ENCODE measurements around the gene NXPH2.

NXPH2 gene

DNA sequence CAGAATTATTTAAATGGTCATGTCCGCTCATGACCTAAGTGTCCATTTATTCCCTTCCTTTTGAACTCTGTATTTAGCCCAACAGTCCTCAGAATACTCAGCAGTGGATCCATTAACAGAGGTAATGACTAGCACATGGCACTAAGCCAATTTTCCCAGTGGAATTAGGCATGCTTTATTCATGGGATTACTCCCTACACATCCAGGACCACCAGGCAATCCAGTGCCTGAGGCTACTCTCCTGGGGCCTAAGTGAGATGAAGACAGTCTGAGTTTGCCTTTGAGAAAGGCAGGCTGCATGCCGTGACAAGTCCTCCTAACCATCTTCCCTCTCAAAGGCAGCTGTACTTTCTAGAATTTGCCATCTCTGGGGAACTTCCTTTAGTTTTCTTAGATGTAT, 150.0 kb downstream of the NXPH2 start:
- no peak for DNase-seq

DNA sequence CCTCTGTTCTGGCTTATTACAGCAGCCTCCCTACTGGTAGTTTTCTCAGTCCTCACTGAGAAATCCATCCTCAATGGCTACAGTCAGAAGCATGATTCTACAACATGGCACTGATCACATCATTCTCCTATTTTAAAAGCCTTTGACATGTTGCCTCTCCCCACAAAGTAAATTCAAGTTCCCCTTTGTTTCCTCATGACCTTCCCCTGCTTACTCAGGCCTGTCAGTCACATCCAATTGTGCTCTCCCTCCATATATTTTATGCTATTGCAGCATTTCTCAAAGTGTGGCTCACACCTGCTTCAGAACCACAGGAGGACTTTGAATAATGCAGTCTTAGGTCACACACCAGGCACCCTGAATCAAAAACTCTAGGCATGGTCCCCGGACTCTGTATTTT, 154.0 kb downstream of the NXPH2 start:
- DNase-seq: no peak

DNA sequence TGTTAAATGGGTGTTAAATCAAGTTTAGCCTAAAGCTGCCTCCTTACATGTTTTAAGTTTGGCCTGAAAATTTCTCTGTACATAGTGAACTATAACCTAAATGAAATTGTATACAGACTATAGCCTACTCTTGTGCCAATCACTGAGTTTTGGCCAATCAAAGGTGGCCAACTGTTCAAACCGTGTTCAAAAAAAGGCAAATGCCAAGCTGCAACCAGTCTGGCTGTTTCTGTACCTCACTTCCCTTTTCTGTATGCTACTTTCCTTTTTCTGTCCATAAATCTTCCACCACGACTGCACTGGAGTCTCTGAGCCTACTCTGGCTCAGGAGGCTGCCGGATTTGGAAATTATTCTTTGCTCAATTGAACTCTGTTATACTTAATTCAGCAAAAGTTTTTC, 157.6 kb downstream of the NXPH2 start:
- DNase-seq: no peak

DNA sequence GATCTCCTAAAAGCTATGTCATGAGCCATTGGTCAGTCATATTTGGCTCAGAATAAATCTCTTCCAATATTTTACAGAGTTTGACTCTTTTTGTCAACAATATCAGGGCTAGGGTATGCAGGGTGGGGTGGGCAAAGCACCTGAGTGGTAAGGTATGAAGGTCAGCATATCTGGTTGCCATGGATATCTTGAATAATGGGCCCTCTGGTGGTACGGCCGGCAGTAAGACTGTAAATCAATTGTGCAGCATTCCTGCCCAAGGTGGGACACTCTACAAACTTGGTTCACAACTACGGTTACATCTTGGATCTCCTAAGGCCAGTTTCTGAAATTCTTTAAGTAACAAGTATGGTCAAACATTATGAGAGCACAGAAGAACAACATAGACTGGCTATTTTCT, 159.1 kb downstream of the NXPH2 start:
- no peak for DNase-seq

DNA sequence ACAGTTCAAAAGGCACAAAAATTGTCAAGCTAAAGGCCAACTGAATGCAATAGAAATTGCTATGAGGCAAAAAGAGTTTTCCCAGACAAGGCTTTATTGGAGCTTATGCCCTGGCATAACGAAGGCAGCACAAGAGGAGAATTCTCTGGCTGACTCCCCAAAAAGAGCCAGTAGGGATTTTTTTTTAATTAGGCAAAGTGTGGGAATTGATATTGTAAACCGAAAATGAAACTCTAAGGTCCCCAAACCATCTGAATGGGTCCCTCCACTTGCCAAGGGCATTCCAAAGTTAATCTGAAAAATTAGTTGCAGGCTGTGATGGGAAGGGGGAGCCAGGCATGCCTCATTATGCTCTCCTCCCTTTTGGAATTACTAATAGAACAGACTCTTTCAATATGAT, 159.8 kb downstream of the NXPH2 start:
- no peak for DNase-seq
